ENCODE data around the gene KIF6. TPM values are rescaled to one million over a fixed set of nuclear protein-coding genes. Genes with fewer than 3 reads are reported as not detected.

The KIF6 gene
- total RNA-seq, 6 experiments from 2014 or later: not detected

- no peaks in the 10 kb centered on the region for H3K36me3 Mint-ChIP-seq (ENCODE audit: low read depth)
- H3K9me3 Mint-ChIP-seq: peaks cover 30% of the 10 kb centered on the region
- no peak overlapping the region for H3K4me3 Mint-ChIP-seq
- no peak overlapping the region for H3K27ac Mint-ChIP-seq
- no peak for DNase-seq
- no peaks in the 10 kb centered on the region; the same call in 1 of the 2 replicates for H3K27me3 Mint-ChIP-seq (ENCODE audit: insufficient read depth)
- no peak for TF ChIP-seq CTCF (IDR thresholded peaks at IDR 0.05)
- no peaks in the 10 kb centered on the region for H3K4me1 Mint-ChIP-seq (ENCODE audit: low read depth)
Observed at GRCh38 chr6:39280247-39280731, 444.9 kb downstream of the KIF6 start.

Other genes starting within 250 kb of the KIF6 start
- 1 to 10 TPM; 2.2 to 9.0 (median 8.0) TPM for gene DAAM2, start 67.0 kb upstream of the KIF6 start, total RNA-seq (2021; fragmentation: NEBNext Ultra II Directional; extraction: Animal tissue kit (Norgen Biotek cat#: 25700))
- gene MOCS1, start 209.1 kb upstream of the KIF6 start, total RNA-seq (2021; fragmentation: NEBNext Ultra II Directional; extraction: Animal tissue kit (Norgen Biotek cat#: 25700)): 10 to 100 TPM in 2 of 6 experiments, 1 to 10 TPM in 4; 7.9 to 11.1 (median 9.2) TPM

All from HFFc6 (cell line).